Fibroblast of mammary gland (primary cell): ENCODE results near the gene TMEM72.
"Not testable (repeated sequence)": the region's sequence is repeated elsewhere in the genome, so short reads cannot be mapped to it uniquely, and the experiment has no call there.

Experiments used
- DNase-seq: peaks from one replicate; pipeline ENCODE4 v3.0.0-alpha.2; 2010; ENCODE audit warnings: low read depth
- H3K4me3 ChIP-seq: 2 replicates; pipeline ENCODE4 v1.5.1; 2011; ENCODE audit warnings: low read depth, mild to moderate bottlenecking, low read length, moderate library complexity; ENCODE audit not compliant: control insufficient read depth
- TF ChIP-seq, protein P1 (sequence below): conservative IDR thresholded peaks from 2 replicates; pipeline ENCODE4 v1.5.1; 2011; ENCODE audit warnings: low read depth, low read length, inconsistent platforms; ENCODE audit not compliant: control insufficient read depth, insufficient read depth

TMEM72 gene

DNA sequence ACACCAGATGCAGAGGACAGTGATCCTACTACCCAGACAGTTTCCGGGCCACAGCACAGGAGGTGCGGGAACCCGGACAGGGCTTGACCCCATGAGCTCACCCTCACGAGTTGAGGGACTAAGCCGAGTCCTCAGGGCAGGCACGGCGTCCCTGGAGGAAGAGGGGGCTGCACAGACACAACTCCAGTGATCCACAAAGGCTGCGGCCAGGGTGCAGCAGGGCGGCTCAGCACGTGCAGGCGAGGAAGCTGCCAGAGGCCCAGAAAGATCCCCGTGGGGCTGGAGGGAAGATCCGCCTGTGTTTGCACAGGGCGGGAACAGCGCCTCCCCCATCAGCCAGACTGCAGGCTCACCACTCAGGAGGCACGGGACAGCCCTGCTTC lies 45.9 kb upstream of the TMEM72 start:
- DNase-seq = peak; percentile 12
- H3K4me3 ChIP-seq = no peak overlapping the region
- TF ChIP-seq, protein P1, sequence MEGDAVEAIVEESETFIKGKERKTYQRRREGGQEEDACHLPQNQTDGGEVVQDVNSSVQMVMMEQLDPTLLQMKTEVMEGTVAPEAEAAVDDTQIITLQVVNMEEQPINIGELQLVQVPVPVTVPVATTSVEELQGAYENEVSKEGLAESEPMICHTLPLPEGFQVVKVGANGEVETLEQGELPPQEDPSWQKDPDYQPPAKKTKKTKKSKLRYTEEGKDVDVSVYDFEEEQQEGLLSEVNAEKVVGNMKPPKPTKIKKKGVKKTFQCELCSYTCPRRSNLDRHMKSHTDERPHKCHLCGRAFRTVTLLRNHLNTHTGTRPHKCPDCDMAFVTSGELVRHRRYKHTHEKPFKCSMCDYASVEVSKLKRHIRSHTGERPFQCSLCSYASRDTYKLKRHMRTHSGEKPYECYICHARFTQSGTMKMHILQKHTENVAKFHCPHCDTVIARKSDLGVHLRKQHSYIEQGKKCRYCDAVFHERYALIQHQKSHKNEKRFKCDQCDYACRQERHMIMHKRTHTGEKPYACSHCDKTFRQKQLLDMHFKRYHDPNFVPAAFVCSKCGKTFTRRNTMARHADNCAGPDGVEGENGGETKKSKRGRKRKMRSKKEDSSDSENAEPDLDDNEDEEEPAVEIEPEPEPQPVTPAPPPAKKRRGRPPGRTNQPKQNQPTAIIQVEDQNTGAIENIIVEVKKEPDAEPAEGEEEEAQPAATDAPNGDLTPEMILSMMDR = no peak

- DNase-seq, H3K4me3 ChIP-seq: not testable (repeated sequence)
Measured at GRCh38 chr10:44866367-44866766, 44.8 kb upstream of the TMEM72 start.

DNA sequence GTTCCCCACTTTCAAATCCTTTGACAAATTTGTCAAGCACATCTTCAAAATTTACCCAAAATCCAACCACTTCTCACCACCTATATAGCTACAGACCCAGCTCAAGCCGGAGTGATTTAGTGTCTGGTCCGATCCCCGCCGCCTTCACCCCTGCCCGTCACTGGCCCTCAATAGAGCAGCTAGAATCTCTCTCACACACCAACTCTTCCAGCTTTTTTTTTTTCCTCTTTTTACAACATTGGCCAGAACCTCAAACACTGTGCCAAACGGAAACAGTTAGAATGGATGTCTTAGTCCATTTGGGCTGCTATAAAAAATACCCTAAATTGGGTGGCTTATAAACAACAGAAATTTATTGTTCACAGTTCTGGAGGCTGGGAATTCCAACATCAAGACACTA lies 41.1 kb upstream of the TMEM72 start:
- no peak overlapping the region for H3K4me3 ChIP-seq
- TF ChIP-seq, protein P1 = no peak
- DNase-seq = no peak

DNA sequence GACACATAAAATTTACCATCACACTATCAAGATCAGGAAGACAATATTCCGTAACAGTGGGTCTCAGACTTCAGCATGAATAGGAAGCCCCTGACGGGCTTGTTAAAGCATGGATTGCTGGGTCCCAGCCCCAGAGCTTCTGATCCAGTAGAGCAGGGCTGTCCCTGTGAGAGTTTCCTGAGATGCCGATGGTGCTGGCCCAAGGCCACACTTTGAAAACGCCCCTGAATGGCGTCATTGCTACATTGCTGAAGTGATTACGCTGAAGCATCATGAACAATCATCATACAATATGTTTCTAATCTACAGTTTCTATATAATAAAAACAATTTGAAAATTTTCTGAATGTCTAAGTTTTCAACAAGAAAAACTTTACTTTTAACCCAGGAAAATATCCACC lies 38.0 kb upstream of the TMEM72 start:
- DNase-seq = peak; percentile 36
- TF ChIP-seq, protein P1 = no peak

DNA sequence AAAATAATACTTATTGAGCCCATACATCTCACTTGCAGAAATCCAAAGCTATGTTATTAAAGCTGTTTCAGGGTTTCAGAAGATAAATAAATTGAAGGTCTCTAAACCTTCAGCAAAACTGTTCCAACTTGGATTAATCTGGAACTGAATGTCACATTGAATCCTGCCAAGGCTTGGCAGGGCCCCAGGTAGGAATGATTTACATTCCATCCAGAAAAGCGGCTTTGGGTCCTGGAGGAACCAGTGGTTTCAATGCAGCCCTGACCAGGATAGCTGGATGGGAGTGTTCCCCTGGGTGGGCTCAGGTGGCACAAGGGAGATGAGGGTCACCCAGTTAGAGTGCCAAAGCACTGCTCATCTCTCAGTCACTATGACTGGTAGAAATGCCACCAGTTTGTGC lies 37.0 kb upstream of the TMEM72 start:
- H3K4me3 ChIP-seq = no peak overlapping the region
- DNase-seq = no peak
- TF ChIP-seq, protein P1 = no peak

More for the DNA sequence above, 38.0 kb upstream of the TMEM72 start:
- H3K4me3 ChIP-seq = no peak overlapping the region

- TF ChIP-seq, protein P1 = no peak
- H3K4me3 ChIP-seq = peak overlapping the region; percentile 47
- DNase-seq = peak; percentile 77
Measured at GRCh38 chr10:44878706-44879530, 32.2 kb upstream of the TMEM72 start.

DNA sequence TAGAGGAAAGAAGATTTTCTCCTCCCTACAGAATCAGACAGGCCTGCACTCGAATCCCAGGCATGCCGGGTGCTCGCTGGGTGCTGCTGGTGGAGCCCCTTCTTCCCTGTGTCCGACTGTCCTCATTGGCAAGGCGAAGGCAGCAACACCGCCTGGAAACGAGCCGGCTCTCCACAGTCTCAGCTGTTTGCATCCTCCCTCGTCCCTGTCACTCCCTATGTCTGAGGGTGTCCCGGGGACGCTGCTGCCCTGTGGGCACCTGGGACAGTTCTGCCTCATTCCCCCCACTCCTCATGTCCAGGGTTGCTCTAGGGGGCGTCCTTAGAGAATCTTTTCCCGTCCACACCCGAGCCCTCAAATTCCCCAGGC lies 31.6 kb upstream of the TMEM72 start:
- TF ChIP-seq, protein P1 = no peak
- DNase-seq = no peak
- H3K4me3 ChIP-seq = no peak overlapping the region
